NB4 (cell line): ENCODE measurements around the gene SPACDR.

Experiments
- CTCF ChIP-seq: IDR thresholded peaks from one replicate; pipeline ENCODE4 v1.5.1; 2012; ENCODE audit warnings: low read depth, low read length
- POLR2A ChIP-seq: IDR thresholded peaks from 2 replicates; pipeline ENCODE4 v1.6.1; 2011; ENCODE audit warnings: mild to moderate bottlenecking; ENCODE audit not compliant: insufficient read length; ENCODE audit errors: extremely low read depth

DNA sequence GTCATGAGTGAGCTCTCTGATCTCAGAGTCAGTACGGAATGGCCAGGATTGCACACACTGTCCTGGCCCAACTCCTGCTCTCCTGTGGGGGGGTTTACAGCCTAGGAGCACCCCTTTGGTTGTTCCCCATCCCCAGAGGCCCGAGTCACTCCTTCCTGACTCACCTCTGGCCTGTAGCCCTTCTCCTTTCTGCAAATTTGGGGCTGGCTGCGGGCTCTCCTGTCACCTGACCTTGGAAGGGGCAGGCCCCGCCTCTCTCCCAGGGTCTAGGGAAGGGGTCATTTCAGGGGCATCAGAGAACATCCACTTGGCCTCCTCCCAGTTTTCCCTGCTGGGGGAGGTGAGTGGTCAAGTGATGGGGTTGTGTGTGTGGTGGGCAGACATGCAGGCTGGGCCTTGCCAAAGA is 21.4 kb upstream of the SPACDR start:
- TF ChIP-seq CTCF: no peak
- TF ChIP-seq POLR2A: no peak
